ENCODE results near the gene OR9Q1. TPM values are rescaled to one million over a fixed set of nuclear protein-coding genes. Genes with fewer than 3 reads are reported as not detected.

OR9Q1 gene
- total RNA-seq, 1 donor from 2014 or later, result not detected

GRCh38 chr11:58003591-58003990, 20.1 kb upstream of the OR9Q1 start:
- no peak overlapping the region for H3K4me3 Mint-ChIP-seq
- no peaks in the 10 kb centered on the region for H3K27me3 Mint-ChIP-seq
- H3K36me3 Mint-ChIP-seq (ENCODE audit: low read depth), result no peaks in the 10 kb centered on the region
- intact Hi-C loops (cut with micrococcal nuclease), result no loop called here
- H3K4me1 Mint-ChIP-seq, result peaks cover 3% of the 10 kb centered on the region
- H3K9me3 Mint-ChIP-seq, result peaks cover 3% of the 10 kb centered on the region
- H3K27ac Mint-ChIP-seq, result no peak overlapping the region
- DNase-seq, result no peak

- Mint-ChIP-seq H3K9me3 (peaks cover 3% of the 10 kb centered on the region), H3K27ac (no peak overlapping the region), H3K27me3 (no peaks in the 10 kb centered on the region), H3K4me3 (no peak overlapping the region), H3K4me1 (peaks cover 3% of the 10 kb centered on the region), H3K36me3 (ENCODE audit: low read depth) (no peaks in the 10 kb centered on the region)
- intact Hi-C loops (cut with micrococcal nuclease), result no loop called here
- no peak for DNase-seq
Observed at GRCh38 chr11:58004664-58005063, 19.0 kb upstream of the OR9Q1 start.

- Mint-ChIP-seq H3K36me3 (ENCODE audit: low read depth) (no peaks in the 10 kb centered on the region), H3K27ac (no peak overlapping the region), H3K4me1 (peaks cover 3% of the 10 kb centered on the region), H3K4me3 (no peak overlapping the region), H3K27me3 (no peaks in the 10 kb centered on the region), H3K9me3 (peaks cover 3% of the 10 kb centered on the region)
- intact Hi-C loops (cut with micrococcal nuclease), result no loop called here
- DNase-seq, result no peak
Observed at GRCh38 chr11:58006940-58007339, 16.7 kb upstream of the OR9Q1 start.

GRCh38 chr11:58011771-58012170, 11.9 kb upstream of the OR9Q1 start:
- H3K27ac Mint-ChIP-seq, result no peak overlapping the region
- H3K4me1 Mint-ChIP-seq, result no peaks in the 10 kb centered on the region
- intact Hi-C loops (cut with micrococcal nuclease), result no loop called here

GRCh38 chr11:58024601-58025091, 965 bp downstream of the OR9Q1 start:
- Mint-ChIP-seq H3K36me3 (ENCODE audit: low read depth) (no peaks in the 10 kb centered on the region), H3K27ac (no peak overlapping the region), H3K9me3 (no peaks in the 10 kb centered on the region), H3K4me3 (no peak overlapping the region), H3K27me3 (no peaks in the 10 kb centered on the region), H3K4me1 (no peaks in the 10 kb centered on the region)
- no peak for DNase-seq
- intact Hi-C loops (cut with micrococcal nuclease), result no loop called here

More at GRCh38 chr11:58011771-58012170, 11.9 kb upstream of the OR9Q1 start:
- H3K4me3 Mint-ChIP-seq, result no peak overlapping the region
- DNase-seq, result no peak
- no peaks in the 10 kb centered on the region for H3K27me3 Mint-ChIP-seq
- no peaks in the 10 kb centered on the region for H3K9me3 Mint-ChIP-seq
- H3K36me3 Mint-ChIP-seq (ENCODE audit: low read depth), result no peaks in the 10 kb centered on the region

GRCh38 chr11:58027341-58027740, 3.7 kb downstream of the OR9Q1 start:
- no peaks in the 10 kb centered on the region for H3K4me1 Mint-ChIP-seq
- no peaks in the 10 kb centered on the region for H3K9me3 Mint-ChIP-seq
- DNase-seq, result no peak
- H3K36me3 Mint-ChIP-seq (ENCODE audit: low read depth), result no peaks in the 10 kb centered on the region
- H3K4me3 Mint-ChIP-seq, result no peak overlapping the region
- H3K27ac Mint-ChIP-seq, result no peak overlapping the region
- H3K27me3 Mint-ChIP-seq, result no peaks in the 10 kb centered on the region
- intact Hi-C loops (cut with micrococcal nuclease), result no loop called here

GRCh38 chr11:58028687-58029411, 5.2 kb downstream of the OR9Q1 start:
- Mint-ChIP-seq H3K9me3 (peaks cover 4% of the 10 kb centered on the region), H3K27ac (no peak overlapping the region), H3K4me3 (no peak overlapping the region), H3K4me1 (no peaks in the 10 kb centered on the region), H3K27me3 (no peaks in the 10 kb centered on the region), H3K36me3 (ENCODE audit: low read depth) (no peaks in the 10 kb centered on the region)
- intact Hi-C loops (cut with micrococcal nuclease), result no loop called here
- DNase-seq, result no peak

- intact Hi-C loops (cut with micrococcal nuclease), result no loop called here
- H3K27me3 Mint-ChIP-seq, result no peaks in the 10 kb centered on the region
- no peaks in the 10 kb centered on the region for H3K4me1 Mint-ChIP-seq
- H3K36me3 Mint-ChIP-seq (ENCODE audit: low read depth), result no peaks in the 10 kb centered on the region
- no peak within 1 kb of the TSS for H3K27ac Mint-ChIP-seq
- peaks cover 4% of the 10 kb centered on the region for H3K9me3 Mint-ChIP-seq
- H3K4me3 Mint-ChIP-seq, result no peak within 1 kb of the TSS
- no peak for DNase-seq
Observed at GRCh38 chr11:58030653-58031052, 7.0 kb downstream of the OR9Q1 start, which contains the start of gene OR6Q1. Gene OR6Q1, plus strand, starts transcription at chr11:58030953. Its CDS starts 0 bp downstream, at chr11:58030953.

- H3K36me3 Mint-ChIP-seq (ENCODE audit: low read depth), result no peaks in the 10 kb centered on the region
- no peaks in the 10 kb centered on the region for H3K27me3 Mint-ChIP-seq
- DNase-seq, result no peak
- no peak overlapping the region for H3K4me3 Mint-ChIP-seq
- no peaks in the 10 kb centered on the region for H3K4me1 Mint-ChIP-seq
- H3K27ac Mint-ChIP-seq, result no peak overlapping the region
- intact Hi-C loops (cut with micrococcal nuclease), result no loop called here
- H3K9me3 Mint-ChIP-seq, result peaks cover 4% of the 10 kb centered on the region
Observed at GRCh38 chr11:58034471-58034870, 10.8 kb downstream of the OR9Q1 start.

- no peak overlapping the region for H3K27ac Mint-ChIP-seq
- intact Hi-C loops (cut with micrococcal nuclease), result no loop called here
- H3K4me3 Mint-ChIP-seq, result no peak overlapping the region
- no peak for DNase-seq
- H3K9me3 Mint-ChIP-seq, result no peaks in the 10 kb centered on the region
- H3K27me3 Mint-ChIP-seq, result no peaks in the 10 kb centered on the region
- no peaks in the 10 kb centered on the region for H3K36me3 Mint-ChIP-seq (ENCODE audit: low read depth)
- H3K4me1 Mint-ChIP-seq, result no peaks in the 10 kb centered on the region
Observed at GRCh38 chr11:58039589-58039988, 15.9 kb downstream of the OR9Q1 start.

GRCh38 chr11:58043379-58043778, 19.7 kb downstream of the OR9Q1 start:
- Mint-ChIP-seq H3K9me3 (no peaks in the 10 kb centered on the region), H3K4me3 (no peak overlapping the region)
- intact Hi-C loops (cut with micrococcal nuclease), result no loop called here

GRCh38 chr11:58046231-58046630, 22.6 kb downstream of the OR9Q1 start:
- no peaks in the 10 kb centered on the region for H3K9me3 Mint-ChIP-seq
- no peak overlapping the region for H3K4me3 Mint-ChIP-seq
- no peaks in the 10 kb centered on the region for H3K27me3 Mint-ChIP-seq
- H3K36me3 Mint-ChIP-seq (ENCODE audit: low read depth), result no peaks in the 10 kb centered on the region
- intact Hi-C loops (cut with micrococcal nuclease), result no loop called here
- no peak for DNase-seq
- H3K27ac Mint-ChIP-seq, result no peak overlapping the region
- H3K4me1 Mint-ChIP-seq, result no peaks in the 10 kb centered on the region

More at GRCh38 chr11:58043379-58043778, 19.7 kb downstream of the OR9Q1 start:
- no peaks in the 10 kb centered on the region for H3K4me1 Mint-ChIP-seq
- H3K27me3 Mint-ChIP-seq, result no peaks in the 10 kb centered on the region
- no peak for DNase-seq
- no peak overlapping the region for H3K27ac Mint-ChIP-seq
- H3K36me3 Mint-ChIP-seq (ENCODE audit: low read depth), result no peaks in the 10 kb centered on the region

- intact Hi-C loops (cut with micrococcal nuclease), result no loop called here
- Mint-ChIP-seq H3K27ac (no peak overlapping the region), H3K4me3 (no peak overlapping the region), H3K27me3 (no peaks in the 10 kb centered on the region), H3K36me3 (ENCODE audit: low read depth) (no peaks in the 10 kb centered on the region), H3K4me1 (no peaks in the 10 kb centered on the region), H3K9me3 (no peaks in the 10 kb centered on the region)
- no peak for DNase-seq
Observed at GRCh38 chr11:58047818-58048217, 24.1 kb downstream of the OR9Q1 start.

- intact Hi-C loops (cut with micrococcal nuclease), result no loop called here
- Mint-ChIP-seq H3K4me1 (no peaks in the 10 kb centered on the region), H3K27ac (no peak overlapping the region), H3K4me3 (no peak overlapping the region), H3K36me3 (ENCODE audit: low read depth) (no peaks in the 10 kb centered on the region), H3K9me3 (peaks cover 3% of the 10 kb centered on the region), H3K27me3 (no peaks in the 10 kb centered on the region)
- no peak for DNase-seq
Observed at GRCh38 chr11:58055806-58056401, 32.2 kb downstream of the OR9Q1 start.
